Motor neuron (in vitro differentiated cells): Measurements from ENCODE around the gene GATAD2B. TPM values are rescaled to one million over a fixed set of nuclear protein-coding genes. Genes with fewer than 3 reads are reported as not detected.

Experiments
- ATAC-seq, 8 experiments: fragments of 200-7000 bp; cut with Tn5 transposase; replicated peaks in 6 of 8; 2 replicates each; pipeline ENCODE4 v1.8.0; 2021; ENCODE audit warnings: mild to moderate bottlenecking in 8 of 8, moderate library complexity in 8 of 8
- H3K27ac ChIP-seq, 2 donors: fragments of 250-450 bp; sonication (Bioruptor Pico); 2 replicates each; pipeline ENCODE4 v1.9.0; 2021; ENCODE audit warnings: antibody characterized with exemption in 2 of 2, mild to moderate bottlenecking in 2 of 2, moderate library complexity in 1 of 2
- H3K4me1 ChIP-seq, 2 donors: fragments of 250-450 bp; sonication (Bioruptor Pico); replicated peaks in 1 of 2; 2 replicates each; pipeline ENCODE4 v1.6.1; 2021; ENCODE audit warnings: antibody characterized with exemption in 2 of 2, mild to moderate bottlenecking in 2 of 2, moderate library complexity in 1 of 2
- H3K4me3 ChIP-seq, 5 donors: fragments of 250-450 bp; sonication (Bioruptor Pico); 2 replicates each; pipeline ENCODE4 v1.9.0; 2021; ENCODE audit warnings: antibody characterized with exemption in 5 of 5, mild to moderate bottlenecking in 5 of 5, moderate library complexity in 4 of 5
- WGBS, 10 experiments: fragments of 450-650 bp; shearing (Covaris generic); methylation state at CpG; one replicate each; pipeline ENCODE4 v1.0.0; 2022; 5-methylcytosine and 5-hydroxymethylcytosine counted together
- in situ Hi-C, 9 experiments: fragments of 400-800 bp; cut with MboI; loops; one replicate each; pipeline ENCODE4 v1.15.0; 2021; ENCODE audit warnings: low sequenced_read_pairs in 9 of 9, low pct_unique_long_range_greater_than_20kb in 2 of 9; ENCODE audit not compliant: unreplicated experiment in 9 of 9
- total RNA-seq, 8 experiments: library from RNA; unstranded; fragments of 300-600 nt; gene quantifications; 2 replicates each; pipeline versions ENCODE4 v1.2.3 to v1.2.4, GENCODE V29; 2022

GATAD2B gene
- total RNA-seq, 8 experiments from 2014 or later, result 6.6 to 36.5 (median 23.7) TPM

GRCh38 chr1:153780551-153780950 is 142.2 kb downstream of the GATAD2B start:
- no peak for ATAC-seq

DNA sequence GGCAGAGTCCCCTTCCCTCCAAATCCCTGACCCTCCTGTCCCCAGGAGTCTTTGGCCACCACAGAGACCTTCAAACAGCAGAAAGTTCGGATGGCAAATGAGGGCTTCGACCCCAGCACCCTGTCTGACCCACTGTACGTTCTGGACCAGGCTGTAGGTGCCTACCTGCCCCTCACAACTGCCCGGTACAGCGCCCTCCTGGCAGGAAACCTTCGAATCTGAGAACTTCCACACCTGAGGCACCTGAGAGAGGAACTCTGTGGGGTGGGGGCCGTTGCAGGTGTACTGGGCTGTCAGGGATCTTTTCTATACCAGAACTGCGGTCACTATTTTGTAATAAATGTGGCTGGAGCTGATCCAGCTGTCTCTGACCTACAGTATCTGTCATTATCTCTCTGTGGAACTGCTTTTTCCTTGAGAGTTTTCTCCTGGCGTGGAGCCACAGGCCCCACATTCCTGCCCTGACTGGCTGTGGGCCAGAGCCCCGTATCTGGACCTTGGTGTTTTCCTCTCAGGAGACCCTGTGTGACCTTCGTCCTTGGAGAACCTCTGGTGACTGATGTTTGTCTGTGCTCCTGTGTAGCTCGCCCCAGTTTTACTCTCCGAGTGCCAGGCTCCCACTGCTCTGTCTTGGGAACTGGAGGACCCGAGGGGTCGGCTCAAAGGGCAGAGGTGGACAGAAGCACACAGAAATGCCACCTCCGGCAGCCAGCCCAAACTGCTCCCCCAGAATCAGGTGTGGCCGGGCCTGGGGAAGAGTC is 142.8 kb downstream of the GATAD2B start:
- Histone ChIP-seq H3K27ac (no peak overlapping the region), H3K4me3 (no peak overlapping the region), H3K4me1 (peaks cover 15 to 24% of the 10 kb centered on the region in 2 donors)
- no peak for ATAC-seq
- WGBS, 10 experiments, result 40 to 87% (median 70%) methylated on average over 1 to 16 of the region's 17 CpGs; no CpG with 5 or more reads in 1 of the 10 experiments
- in situ Hi-C loops, result no loop called here

More at GRCh38 chr1:153780551-153780950, 142.2 kb downstream of the GATAD2B start:
- WGBS, 10 experiments, result 50 to 100% (median 80%) methylated on average over 1 to 4 of the region's 4 CpGs; no CpG with 5 or more reads in 3 of the 10 experiments
- in situ Hi-C loops, result no loop called here
- Histone ChIP-seq H3K4me3 (no peak overlapping the region), H3K27ac (no peak overlapping the region), H3K4me1 (peaks cover 15 to 29% of the 10 kb centered on the region in 2 donors)

- Histone ChIP-seq H3K4me1 (peaks cover 19 to 27% of the 10 kb centered on the region in 2 donors), H3K4me3 (no peak overlapping the region), H3K27ac (no peak overlapping the region)
- no peak for ATAC-seq
- WGBS, 10 experiments, result 67 to 97% (median 90%) methylated on average over 2 to 6 of the region's 18 CpGs; no CpG with 5 or more reads in 3 of the 10 experiments
- in situ Hi-C loops, result no loop called here
These were observed 143.8 kb downstream of the GATAD2B start for GRCh38 chr1:153778824-153779519.

DNA sequence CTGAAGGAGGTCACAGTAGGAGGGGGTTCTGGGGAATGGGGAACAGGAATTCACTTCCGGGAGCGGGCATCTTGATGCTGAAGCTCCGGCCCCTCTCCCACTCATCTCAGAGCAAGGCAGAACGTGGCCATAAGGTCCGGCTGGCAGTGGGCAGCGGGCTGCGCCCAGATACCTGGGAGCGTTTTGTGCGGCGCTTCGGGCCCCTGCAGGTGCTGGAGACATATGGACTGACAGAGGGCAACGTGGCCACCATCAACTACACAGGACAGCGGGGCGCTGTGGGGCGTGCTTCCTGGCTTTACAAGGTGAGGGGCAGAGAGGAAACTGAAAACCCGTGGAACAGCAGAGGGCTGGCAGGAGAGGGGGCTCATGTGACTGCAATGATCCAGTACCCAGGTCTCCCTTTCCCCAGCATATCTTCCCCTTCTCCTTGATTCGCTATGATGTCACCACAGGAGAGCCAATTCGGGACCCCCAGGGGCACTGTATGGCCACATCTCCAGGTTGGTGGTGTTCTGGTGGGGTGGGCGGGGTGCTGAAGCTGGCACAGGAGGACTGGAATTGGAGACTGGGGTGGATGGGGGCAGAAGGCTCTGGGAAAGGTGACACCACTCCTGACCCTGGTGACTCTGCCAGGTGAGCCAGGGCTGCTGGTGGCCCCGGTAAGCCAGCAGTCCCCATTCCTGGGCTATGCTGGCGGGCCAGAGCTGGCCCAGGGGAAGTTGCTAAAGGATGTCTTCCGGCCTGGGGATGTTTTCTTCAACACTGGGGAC is 144.5 kb downstream of the GATAD2B start:
- ATAC-seq, result no peak
- in situ Hi-C loops, result no loop called here
- H3K4me1 ChIP-seq, result peaks cover 17 to 24% of the 10 kb centered on the region in 2 donors
- no peak overlapping the region for H3K4me3 ChIP-seq
- WGBS, 10 experiments, result 60 to 100% (median 92%) methylated on average over 3 to 13 of the region's 22 CpGs; no CpG with 5 or more reads in 2 of the 10 experiments
- H3K27ac ChIP-seq, result no peak overlapping the region

GRCh38 chr1:153777648-153778047 is 145.1 kb downstream of the GATAD2B start:
- in situ Hi-C loops, result no loop called here
- Histone ChIP-seq H3K4me3 (no peak overlapping the region), H3K4me1 (peaks cover 17 to 21% of the 10 kb centered on the region in 2 donors), H3K27ac (no peak overlapping the region)
- 60 to 100% (median 89%) methylated on average over 1 to 4 of the region's 7 CpGs; no CpG with 5 or more reads in 4 of the 10 experiments for WGBS, 10 experiments
- no peak for ATAC-seq

DNA sequence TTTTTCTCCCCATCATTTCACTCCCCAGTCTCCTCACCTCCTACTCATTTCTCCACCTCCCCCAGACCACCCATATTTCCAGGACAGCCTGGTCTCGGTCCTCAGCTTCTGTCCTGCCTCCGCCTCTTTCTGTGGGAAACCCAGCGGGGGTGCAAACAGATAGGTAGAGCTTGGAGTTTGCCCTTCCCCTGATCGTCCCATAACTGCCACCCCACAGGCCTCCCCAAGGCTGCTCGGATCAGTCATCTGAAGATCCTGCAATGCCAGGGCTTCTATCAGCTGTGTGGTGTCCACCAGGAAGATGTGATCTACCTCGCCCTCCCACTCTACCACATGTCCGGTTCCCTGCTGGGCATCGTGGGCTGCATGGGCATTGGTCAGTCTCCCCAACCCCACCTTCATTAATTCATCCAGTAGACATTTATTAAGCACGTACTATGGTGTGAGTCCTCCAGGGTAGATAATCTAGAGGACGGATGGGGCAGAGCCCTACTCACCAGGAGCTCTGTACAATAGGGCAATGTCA is 145.9 kb downstream of the GATAD2B start:
- 42 to 100% (median 90%) methylated on average over 1 to 10 of the region's 10 CpGs; no CpG with 5 or more reads in 1 of the 10 experiments for WGBS, 10 experiments
- peak overlapping the region in 4 of 5 donors; percentile 49 to 53 (median 52) for H3K4me3 ChIP-seq
- peaks cover 17 to 21% of the 10 kb centered on the region in 2 donors for H3K4me1 ChIP-seq
- no peak for ATAC-seq
- in situ Hi-C loops, result no loop called here
- no peak overlapping the region for H3K27ac ChIP-seq

DNA sequence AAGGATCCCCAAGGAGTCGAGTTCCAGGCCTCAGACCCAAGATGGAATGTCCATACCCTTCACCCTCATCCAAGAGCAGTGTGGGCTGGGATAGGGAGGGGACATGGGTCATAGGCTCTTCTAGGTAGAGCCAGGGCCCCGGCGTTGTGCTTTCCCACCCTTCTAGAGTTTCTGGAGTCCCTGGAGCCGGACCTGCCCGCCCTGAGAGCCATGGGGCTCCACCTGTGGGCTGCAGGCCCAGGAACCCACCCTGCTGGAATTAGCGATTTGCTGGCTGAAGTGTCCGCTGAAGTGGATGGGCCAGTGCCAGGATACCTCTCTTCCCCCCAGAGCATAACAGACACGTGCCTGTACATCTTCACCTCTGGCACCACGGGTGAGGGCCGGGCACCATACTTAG is 146.4 kb downstream of the GATAD2B start:
- peak overlapping the region; percentile 49 to 53 (median 51) for H3K4me3 ChIP-seq
- in situ Hi-C loops, result no loop called here
- ATAC-seq, result no peak

DNA sequence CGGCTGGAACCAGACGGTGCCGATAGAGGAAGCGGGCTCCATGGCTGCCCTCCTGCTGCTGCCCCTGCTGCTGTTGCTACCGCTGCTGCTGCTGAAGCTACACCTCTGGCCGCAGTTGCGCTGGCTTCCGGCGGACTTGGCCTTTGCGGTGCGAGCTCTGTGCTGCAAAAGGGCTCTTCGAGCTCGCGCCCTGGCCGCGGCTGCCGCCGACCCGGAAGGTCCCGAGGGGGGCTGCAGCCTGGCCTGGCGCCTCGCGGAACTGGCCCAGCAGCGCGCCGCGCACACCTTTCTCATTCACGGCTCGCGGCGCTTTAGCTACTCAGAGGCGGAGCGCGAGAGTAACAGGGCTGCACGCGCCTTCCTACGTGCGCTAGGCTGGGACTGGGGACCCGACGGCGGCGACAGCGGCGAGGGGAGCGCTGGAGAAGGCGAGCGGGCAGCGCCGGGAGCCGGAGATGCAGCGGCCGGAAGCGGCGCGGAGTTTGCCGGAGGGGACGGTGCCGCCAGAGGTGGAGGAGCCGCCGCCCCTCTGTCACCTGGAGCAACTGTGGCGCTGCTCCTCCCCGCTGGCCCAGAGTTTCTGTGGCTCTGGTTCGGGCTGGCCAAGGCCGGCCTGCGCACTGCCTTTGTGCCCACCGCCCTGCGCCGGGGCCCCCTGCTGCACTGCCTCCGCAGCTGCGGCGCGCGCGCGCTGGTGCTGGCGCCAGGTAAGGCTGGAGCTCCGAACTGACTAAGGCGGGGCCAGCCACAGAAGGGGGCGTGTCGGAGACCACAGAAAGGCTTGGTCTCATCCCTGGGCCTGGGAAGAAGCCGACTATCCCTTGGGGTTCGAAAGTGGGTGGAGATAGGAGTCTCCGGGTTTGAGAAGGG is 147.1 kb downstream of the GATAD2B start:
- in situ Hi-C loops, result no loop called here
- H3K27ac ChIP-seq, result peak overlapping the region; percentile 66 to 76
- H3K4me1 ChIP-seq, result peaks cover 17 to 21% of the 10 kb centered on the region in 2 donors
- WGBS, 10 experiments, result 0 to 2% (median 0%) methylated on average over 2 to 37 of the region's 83 CpGs; no CpG with 5 or more reads in 5 of the 10 experiments
- peak; percentile 48 to 87 (median 82) for ATAC-seq
- H3K4me3 ChIP-seq, result peak overlapping the region; percentile 49 to 53 (median 51)

More for the DNA sequence above, 146.4 kb downstream of the GATAD2B start:
- peaks cover 17 to 21% of the 10 kb centered on the region in 2 donors for H3K4me1 ChIP-seq
- 40 to 94% (median 68%) methylated on average over 2 to 6 of the region's 10 CpGs; no CpG with 5 or more reads in 3 of the 10 experiments for WGBS, 10 experiments
- peak overlapping the region; percentile 24 to 76 for H3K27ac ChIP-seq

DNA sequence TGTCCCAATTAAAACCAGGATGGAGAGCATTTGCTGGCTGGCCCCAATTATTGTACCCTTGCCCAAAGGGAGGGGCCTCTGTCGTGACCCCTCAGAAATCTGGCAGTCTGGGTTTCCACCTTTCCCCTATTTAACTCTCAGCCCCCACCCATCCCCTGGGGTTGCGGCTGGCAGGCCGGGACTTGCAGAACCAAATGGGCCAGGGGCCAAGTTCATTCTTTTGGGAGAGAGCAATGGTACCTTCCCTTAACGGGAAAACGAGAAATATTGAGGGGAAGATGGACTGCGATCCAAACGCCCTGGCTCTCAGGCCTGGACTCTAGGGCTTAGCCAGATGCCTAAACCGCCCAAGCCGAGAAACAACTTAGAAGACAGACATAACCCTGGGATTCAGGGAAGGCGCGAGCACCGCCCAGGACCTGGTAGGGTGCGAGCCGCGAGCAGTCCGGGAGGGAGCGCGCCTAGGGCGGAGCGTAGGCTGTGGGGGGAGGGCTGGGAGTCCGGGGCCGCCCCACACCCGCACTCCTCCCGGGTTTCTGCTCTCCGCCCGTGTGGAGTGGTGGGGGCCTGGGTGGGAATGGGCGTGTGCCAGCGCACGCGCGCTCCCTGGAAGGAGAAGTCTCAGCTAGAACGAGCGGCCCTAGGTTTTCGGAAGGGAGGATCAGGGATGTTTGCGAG is 147.9 kb downstream of the GATAD2B start, which contains the start of gene SLC27A3:
SLC27A3 (plus strand) TSS at position 628 of the 678 bp plus-strand sequence. CDS start 91 bp downstream, outside the sequence.
- ATAC-seq, result peak; percentile 67 to 88 (median 76)
- in situ Hi-C loops, result loop anchor here in 1 of 9 experiments (25.0 kb wide), 1 partner anchor 263 kb away; no protein-coding TSS in a partner anchor
- H3K27ac ChIP-seq, result peak within 1 kb of the TSS; percentile 66 to 76
- H3K4me3 ChIP-seq, result peak within 1 kb of the TSS; percentile 49 to 53 (median 51)
- WGBS, 10 experiments, result 6 to 39% (median 22%) methylated on average over 2 to 15 of the region's 35 CpGs; no CpG with 5 or more reads in 5 of the 10 experiments
- peaks cover 17 to 21% of the 10 kb centered on the region in 2 donors for H3K4me1 ChIP-seq

DNA sequence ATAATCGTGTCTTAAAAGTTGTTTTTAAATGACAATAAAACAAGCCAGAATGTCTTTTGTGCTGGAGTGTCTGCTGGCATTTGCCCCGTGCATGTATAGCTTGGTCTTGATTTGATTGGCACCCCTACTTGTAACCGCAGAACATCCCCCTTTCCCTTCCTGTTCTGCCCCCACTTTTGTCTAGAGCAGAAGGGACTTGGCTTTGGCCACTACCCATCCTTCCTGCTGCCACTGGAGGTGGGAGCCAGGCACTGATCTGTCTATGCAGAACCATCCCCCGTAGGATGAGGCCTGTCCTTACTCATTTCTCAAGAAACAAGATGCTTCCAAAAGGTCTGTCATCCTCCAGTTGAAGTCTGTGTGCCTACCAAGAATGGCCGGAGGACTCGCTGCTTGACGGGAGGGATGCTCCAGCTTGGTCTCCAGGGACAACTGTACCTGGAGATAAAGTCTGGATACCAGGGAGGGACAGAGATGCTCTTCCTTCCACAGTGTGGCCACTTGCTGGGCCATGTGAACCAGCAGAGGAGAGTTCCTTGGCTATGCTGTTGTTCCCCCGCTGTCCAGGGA is 148.7 kb downstream of the GATAD2B start:
- in situ Hi-C loops, result loop anchor here in 1 of 9 experiments (25.0 kb wide), 1 partner anchor 262 kb away; no protein-coding TSS in a partner anchor
- Histone ChIP-seq H3K4me1 (peaks cover 17 to 21% of the 10 kb centered on the region in 2 donors), H3K4me3 (no peak overlapping the region), H3K27ac (no peak overlapping the region)
- WGBS, 10 experiments, result 44 to 88% (median 75%) methylated on average over 1 to 7 of the region's 8 CpGs
- no peak for ATAC-seq
